Glomerular visceral epithelial cell (primary cell): ENCODE measurements around the gene PIGS.

Experiments used
- DNase-seq: peaks from one replicate; pipeline ENCODE4 v3.0.0-alpha.2; 2016; ENCODE audit errors: extremely low spot score

PIGS gene

DNA sequence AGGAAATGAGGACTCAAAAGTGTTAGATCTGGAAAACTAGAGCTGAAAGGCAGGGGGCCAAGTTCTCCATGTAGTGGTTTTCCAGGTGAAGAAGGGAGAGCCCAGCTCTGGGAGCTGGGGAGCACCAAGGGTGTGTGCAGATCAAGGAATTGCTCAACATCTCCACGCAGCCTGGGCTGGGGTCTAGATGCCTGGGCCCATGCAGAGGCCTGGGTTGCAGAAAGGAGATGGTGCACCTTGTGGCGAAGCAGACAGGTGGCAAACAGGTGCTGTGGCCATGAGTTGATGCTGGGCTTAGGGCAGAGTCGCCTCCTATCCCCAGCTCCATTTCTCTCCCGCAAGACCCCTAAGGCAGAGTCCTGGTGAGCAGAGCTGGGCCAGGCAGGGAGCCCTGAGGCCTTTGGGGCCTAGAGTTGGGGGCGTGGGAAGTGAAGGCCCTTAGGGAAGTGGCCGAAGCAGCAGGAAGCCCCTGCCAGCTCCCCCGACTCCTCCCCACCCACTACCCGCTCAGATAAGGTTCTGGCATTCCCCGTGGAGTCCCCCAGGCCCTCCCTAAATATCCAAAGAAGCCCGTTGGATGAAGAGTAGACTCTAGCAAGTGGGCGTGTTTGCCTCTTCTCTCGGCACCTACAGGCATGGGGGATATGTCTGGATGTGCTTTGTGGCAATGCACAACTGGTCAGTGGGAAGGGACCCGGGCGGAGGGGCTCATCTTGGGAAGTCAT, 64.4 kb downstream of the PIGS start:
- no peak for DNase-seq

DNA sequence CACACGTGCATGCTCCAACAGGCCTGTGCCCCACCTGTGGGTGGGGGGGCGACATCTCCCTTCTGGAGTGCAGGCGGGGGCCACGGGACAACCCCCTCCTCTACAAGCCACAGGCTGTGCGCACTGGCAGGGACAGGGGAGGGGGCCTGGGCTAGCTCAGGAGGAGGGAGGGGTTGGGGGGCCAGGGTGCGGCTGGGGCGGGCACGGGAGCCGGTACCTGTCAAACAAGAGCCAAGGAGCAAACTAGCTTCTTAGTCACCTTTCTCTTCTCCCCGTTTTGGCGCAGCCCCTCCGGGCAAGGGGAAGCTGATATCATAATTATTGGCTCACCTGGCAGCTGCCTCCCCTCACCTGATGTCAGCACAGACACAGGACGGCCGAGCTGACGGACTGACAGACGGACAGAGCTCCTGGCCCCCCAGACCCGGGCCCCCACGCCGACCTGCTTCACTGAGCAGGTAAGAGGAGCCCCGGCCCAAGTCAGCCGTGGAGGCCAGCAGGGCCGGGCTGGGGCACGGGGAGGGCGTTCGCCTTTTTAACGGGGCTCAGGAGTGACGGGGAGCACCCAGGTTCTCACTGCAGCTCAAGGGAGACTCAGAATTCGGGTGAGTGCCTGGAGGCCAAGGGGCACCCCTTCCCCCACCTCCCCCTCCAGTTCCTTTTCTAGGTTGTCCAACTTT, 65.2 kb downstream of the PIGS start, which contains the start of gene FOXN1:
TSS of gene FOXN1 (plus strand) at position 363 of the 680 bp plus-strand sequence. CDS start 17,622 bp downstream, outside the sequence.
- no peak for DNase-seq

- DNase-seq: no peak
Measured at GRCh38 chr17:28503420-28503819, 67.9 kb downstream of the PIGS start.
